ENCODE measurements around the gene CLTA. TPM values are rescaled to one million over a fixed set of nuclear protein-coding genes. Genes with fewer than 3 reads are reported as not detected.

Gene CLTA
- total and polyA plus RNA-seq, 2 of the 8 experiments (the other 6 are each of a cell fraction or from before 2014, with no cell fraction given), result 137 to 236 TPM

DNA sequence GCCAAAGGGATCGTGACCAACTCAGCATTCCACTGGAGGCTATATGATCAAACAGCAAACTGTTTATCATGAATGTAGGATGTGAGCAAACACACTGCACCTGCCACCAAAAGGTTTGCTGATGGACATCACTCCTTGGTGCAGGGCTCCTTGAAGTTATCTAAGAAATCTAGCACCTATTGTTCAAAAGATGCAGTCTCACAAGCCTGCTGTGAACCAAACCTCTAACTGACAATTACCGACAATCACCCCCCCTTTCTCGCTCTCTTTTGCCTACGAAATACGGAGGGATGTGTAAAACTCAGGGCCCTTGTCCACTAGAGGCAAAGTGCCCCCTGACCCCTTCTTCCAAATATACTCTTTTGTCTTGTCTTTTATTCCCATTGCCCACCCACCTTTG lies 2.5 kb upstream of the CLTA start:
- Histone ChIP-seq H2BK5ac (ENCODE audit: low read depth, low read length) (no peak overlapping the region), H3K56ac (replicated peaks; ENCODE audit: insufficient read length, low read depth, low read length) (no peak overlapping the region), H2BK20ac (ENCODE audit: low read length) (no peak overlapping the region), H3K4me1 (replicated peaks in 1 of 4; ENCODE audit: control insufficient read depth in 3 of 4, insufficient read depth in 4 of 4, low read length in 3 of 4) (peaks cover 6 to 11% (median 9%) of the 10 kb centered on the region in 4 experiments; a peak in 6 of 7 replicates), H3K23me2 (ENCODE audit: low read depth, low read length) (peaks cover 8% of the 10 kb centered on the region), H3K4ac (replicated peaks; ENCODE audit: insufficient read length, low read depth, low read length) (no peak overlapping the region), H3K18ac (ENCODE audit: extremely low read depth, low read length) (no peak overlapping the region), H2AFZ (ENCODE audit: low read length) (no peak overlapping the region), H3K79me1 (ENCODE audit: low read depth, low read length) (peaks cover 7% of the 10 kb centered on the region; the same call in 1 of the 2 replicates), H3K27me3 (replicated peaks in 1 of 4; ENCODE audit: control insufficient read depth in 3 of 4, extremely low read depth in 1 of 4, insufficient read depth in 3 of 4, low read length in 3 of 4) (no peaks in the 10 kb centered on the region), H3K9me3 (ENCODE audit: insufficient read depth in 2 of 2, low read depth in 1 of 2, low read length in 1 of 2) (no peaks in the 10 kb centered on the region), H4K5ac (ENCODE audit: insufficient read length, low read depth, low read length) (no peak overlapping the region), H2BK15ac (ENCODE audit: low read length) (no peak overlapping the region), H3K14ac (ENCODE audit: insufficient read length) (no peak overlapping the region), H3K9ac (replicated peaks in 1 of 4; ENCODE audit: extremely low read depth in 1 of 4, low read depth in 3 of 4, low read length in 3 of 4) (no peak overlapping the region), H2BK120ac (replicated peaks; ENCODE audit: low read depth, low read length) (no peak overlapping the region), H4K8ac (ENCODE audit: extremely low read depth, insufficient read depth, low read length) (no peak overlapping the region), H3K4me2 (ENCODE audit: insufficient read depth in 1 of 2, low read depth in 2 of 2, low read length in 2 of 2) (no peak overlapping the region; a peak in 1 of 4 replicates), H3K27ac (ENCODE audit: low read depth, low read length) (no peak overlapping the region), H3K79me2 (ENCODE audit: control insufficient read depth in 1 of 2, insufficient read depth in 2 of 2, low read length in 2 of 2) (peaks cover 20 to 24% of the 10 kb centered on the region in 2 experiments), H4K91ac (replicated peaks; ENCODE audit: insufficient read length, low read length) (no peak overlapping the region), H2AK5ac (ENCODE audit: low read depth, low read length) (no peak overlapping the region), H2BK12ac (ENCODE audit: low read depth, low read length) (no peak overlapping the region), H3K4me3 (ENCODE audit: extremely low read depth in 1 of 4, insufficient read depth in 2 of 4, low read depth in 3 of 4, low read length in 4 of 4) (no peak overlapping the region), H3K23ac (ENCODE audit: insufficient read length) (no peak overlapping the region), H4K20me1 (replicated peaks in 1 of 2; ENCODE audit: control insufficient read depth in 1 of 2, insufficient read depth in 2 of 2, low read length in 2 of 2) (peaks cover 12 to 14% of the 10 kb centered on the region in 2 experiments), H3K36me3 (ENCODE audit: control insufficient read depth in 2 of 4, insufficient read depth in 4 of 4, low read length in 3 of 4) (no peaks in the 10 kb centered on the region)
- no peak for FAIRE-seq
- CTCF ChIA-PET (ENCODE audit: partially characterized antibody), result interaction anchor here (4.5 to 5.5 kb wide), 2 partner anchors 23 to 86 kb away, joined by 25 to 38 read pairs; no protein-coding TSS in a partner anchor
- 86% methylated on average over 5 of the region's 5 CpGs; no CpG with 5 or more reads in 1 of the 2 experiments for WGBS, 2 experiments (ENCODE audit: extremely low coverage in 1 of 2, insufficient coverage in 1 of 2, insufficient read length in 1 of 2, insufficient replicate concordance in 2 of 2, low coverage in 1 of 2, low lambda C conversion rate in 2 of 2, missing lambda C conversion rate in 1 of 2)
- POLR2A ChIA-PET (ENCODE audit: partially characterized antibody), result no interaction called here
- TF ChIP-seq HDAC2 (IDR thresholded peaks at IDR 0.05; ENCODE audit: borderline replicate concordance in 1 of 2, low read depth in 2 of 2, low read length in 2 of 2) (no peak), GTF2F1 (IDR thresholded peaks at IDR 0.05; ENCODE audit: borderline replicate concordance, low read depth, low read length) (no peak), RFX5 (IDR thresholded peaks at IDR 0.05; ENCODE audit: borderline replicate concordance, low read depth, low read length) (no peak), SP4 (IDR thresholded peaks at IDR 0.05; ENCODE audit: low read length) (no peak), BRCA1 (IDR thresholded peaks at IDR 0.05; ENCODE audit: low read depth, low read length) (no peak), CREB1 (IDR thresholded peaks at IDR 0.05) (no peak)
- DNase-seq (ENCODE audit: low read depth in 1 of 2, low spot score in 2 of 2), result no peak

All from H1 (cell line).